HG02623 (cell line): ENCODE results near the gene PODN.

ENCODE experiments used
- ATAC-seq: cut with Tn5 transposase; IDR thresholded peaks from one replicate; pipeline ENCODE4 v1.9.1; 2021; ENCODE audit warnings: moderate library complexity; ENCODE audit not compliant: unreplicated experiment

PODN gene

DNA sequence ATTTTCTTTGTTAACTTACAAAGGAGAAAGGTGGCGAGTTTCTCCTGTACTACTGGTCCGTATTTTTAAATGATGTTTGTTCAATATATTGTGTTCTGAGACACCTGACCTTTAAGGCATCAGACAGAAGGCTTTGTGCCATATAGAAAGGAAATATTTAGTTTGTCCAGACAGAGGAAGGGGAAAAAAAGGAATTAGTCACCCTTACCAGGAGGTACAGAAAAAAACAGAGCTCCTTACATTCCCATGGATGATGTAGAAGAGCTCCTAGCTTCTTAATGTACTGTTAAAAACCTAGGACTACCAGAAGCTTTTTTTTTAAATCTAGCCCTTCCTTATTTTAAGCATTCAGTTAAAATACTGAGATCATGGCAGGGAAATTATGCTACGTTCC is 12.4 kb upstream of the PODN start:
- ATAC-seq: no peak

DNA sequence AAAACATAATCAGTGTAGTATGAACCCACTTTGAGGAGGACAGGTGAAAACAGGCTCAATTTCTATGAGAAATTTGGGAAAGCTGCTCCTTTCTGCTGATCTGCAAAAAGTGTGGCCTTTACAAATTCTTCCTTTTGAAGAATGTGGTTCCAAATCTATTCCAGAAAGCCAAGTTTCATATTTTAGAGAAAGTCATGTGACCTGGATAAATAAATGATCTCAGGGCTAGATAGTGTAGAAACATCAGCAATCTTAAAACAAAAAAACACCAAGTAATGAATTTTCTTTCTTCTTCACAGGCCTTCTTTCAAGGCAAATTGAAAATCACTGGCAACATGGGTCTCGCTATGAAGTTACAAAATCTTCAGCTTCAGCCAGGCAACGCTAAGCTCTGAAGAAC is 11.7 kb upstream of the PODN start:
- no peak for ATAC-seq

DNA sequence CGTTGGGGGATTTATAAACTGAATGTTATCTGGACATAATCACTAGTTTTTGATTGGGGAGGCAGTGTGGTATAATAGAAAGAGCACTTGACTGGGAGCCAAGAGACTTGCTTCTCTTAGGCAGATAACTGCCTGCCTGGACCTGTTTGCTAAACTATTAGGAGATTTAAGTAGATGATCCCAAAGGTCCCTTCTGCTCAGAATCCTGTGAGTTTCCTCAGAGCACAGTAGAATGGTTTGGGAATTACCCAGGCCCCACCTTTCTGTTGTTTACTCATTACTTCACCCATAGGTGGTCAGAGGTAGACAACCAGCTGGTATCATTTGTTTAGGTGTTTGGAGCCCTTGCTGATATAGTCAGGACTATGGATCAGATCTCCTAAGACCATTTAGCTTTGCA is 10.3 kb upstream of the PODN start:
- ATAC-seq: no peak

DNA sequence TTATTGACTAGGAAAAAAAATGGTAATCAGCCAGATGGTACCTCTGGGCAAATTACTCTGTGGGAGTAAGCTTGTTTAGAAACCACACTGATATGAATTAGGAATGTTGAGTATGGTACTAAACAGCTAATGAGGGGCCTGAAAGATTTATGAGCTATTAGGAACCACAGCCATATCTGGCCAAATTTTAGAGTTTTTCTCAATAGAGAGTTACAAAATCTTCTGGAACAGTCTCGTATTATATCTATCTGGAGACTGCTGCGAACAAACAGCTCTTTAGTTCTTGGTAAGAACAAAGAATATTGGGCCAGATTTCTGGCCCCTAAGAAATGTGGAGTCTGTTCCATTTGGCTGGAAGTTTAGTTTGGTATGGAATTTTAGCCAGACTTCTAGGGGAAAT is 4.9 kb upstream of the PODN start:
- no peak for ATAC-seq

DNA sequence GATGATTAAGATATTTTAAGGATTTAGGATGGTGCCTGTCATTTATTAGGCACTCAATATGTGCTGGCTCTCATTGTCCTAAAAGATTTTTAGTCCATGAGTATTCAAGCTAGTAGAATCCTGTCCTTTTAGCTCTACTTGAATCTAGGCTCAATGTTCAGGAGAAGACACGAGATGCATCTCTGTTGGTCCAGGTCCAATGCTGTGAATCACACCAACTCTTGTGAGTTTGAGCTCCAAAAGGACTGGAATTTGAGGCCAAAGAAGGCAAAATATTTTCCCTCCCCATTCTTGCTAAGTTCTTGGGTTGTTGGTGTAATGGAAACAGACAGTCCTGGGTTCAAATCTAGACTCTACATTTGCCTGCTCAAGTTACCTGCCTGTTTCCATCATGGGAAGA is 1.4 kb upstream of the PODN start:
- no peak for ATAC-seq

DNA sequence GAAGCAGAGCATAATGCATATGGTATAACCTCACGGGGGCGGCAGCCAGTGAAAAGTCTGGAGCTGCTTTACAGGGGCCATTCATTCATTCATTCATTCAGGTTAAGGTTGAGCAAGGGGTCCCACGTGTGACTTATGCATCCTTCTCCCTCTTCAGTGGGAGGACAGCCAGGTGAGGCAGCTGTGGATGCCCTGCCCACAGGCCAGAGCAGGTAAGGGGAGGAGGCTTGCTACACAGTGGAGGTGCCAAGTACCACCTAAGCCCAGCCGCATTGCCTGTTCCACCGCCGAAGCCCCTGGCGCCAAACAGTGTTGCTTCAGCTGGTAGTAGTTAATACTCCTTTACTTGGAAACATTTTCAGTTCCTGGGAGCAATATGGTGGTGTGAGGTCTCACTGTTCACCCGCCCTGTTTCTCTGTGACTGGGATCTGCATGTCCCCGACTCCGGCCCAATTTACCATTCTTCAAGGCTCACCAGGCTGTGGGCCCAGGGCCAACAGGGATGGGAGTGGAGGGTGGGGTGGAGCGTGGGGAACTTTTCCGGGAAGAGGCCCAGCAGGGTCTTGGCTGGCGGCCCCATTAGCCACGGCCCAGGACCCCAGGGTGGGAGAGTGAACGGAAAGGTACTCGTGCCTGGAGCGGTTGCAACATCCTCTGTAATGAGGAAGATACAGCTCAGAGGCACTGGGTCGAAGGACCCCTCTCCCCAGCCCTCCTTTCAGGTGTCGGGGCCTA is 722 bp upstream of the PODN start:
- no peak for ATAC-seq

DNA sequence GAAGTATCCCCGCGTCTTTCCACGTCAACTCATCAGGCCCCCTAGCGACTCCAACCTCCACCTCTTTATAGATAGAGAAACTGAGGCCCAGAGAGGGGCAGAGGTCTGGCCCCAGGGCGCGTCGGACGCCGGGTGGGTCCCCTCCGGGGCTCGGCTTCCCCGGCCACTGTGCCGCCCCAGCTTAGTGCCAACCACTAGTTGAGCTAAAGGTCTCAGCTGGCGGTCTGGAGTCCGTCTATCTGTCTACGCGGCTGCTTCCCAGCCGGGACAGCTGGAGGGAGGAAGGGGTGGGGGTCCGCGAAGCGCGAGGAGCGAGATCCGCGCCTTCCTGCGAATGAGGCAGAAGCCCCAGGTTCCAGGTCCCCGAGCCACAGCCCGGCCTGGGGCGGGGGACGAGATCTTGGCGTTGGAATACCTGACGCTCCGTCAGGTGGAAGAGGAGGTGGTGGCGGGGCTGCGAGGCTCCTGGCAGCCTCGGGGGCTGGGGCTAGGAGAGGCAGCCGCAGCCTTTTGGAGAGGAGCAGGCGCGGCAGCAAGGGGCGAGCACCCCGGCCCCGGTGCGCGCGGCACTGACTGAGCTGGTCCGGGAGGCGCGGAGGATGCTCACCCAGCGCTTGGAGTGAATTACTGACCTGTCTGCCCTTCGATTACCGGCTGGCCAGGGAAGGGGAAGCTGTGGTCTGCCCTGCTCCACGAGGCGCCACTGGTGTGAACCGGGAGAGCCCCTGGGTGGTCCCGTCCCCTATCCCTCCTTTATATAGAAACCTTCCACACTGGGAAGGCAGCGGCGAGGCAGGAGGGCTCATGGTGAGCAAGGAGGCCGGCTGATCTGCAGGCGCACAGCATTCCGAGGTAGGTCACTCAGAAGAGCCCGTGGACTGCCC is 937 bp downstream of the PODN start:
- no peak for ATAC-seq

DNA sequence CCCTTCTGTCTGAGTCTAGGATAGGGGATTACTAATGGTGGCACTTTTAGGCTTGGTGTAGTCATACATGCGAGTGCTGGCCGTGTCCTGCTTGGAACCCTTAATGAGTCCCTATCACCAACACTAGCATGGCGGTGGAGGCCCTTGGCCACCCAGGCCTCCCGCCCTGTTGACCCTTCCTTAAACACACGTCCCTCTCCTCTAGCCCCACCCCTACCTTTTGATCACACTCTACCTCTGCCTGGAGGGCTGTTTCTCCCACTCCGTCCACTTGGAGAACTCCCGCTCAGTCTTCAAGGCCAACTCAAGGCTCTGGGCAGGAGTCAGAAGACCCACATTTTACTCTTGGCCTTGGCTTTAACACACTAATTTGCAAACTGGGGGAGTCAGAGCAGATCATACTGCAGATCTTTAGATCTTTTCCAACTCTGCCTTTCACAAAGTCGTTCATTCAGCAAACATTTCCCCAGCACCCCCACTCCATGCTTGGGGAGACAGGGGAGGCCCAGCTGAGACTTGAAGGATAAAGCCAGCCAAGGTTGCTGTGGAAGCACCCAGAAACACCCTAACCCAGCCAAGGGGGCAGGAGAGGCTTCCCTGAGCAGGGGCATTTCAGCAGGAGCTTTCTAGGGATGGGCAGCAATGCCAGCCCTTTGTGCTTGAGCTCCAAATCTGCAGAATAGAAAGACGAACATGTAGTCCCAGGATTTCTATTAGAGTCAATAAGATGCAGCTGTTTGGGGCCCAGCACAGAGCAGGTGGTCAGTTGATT is 1.9 kb downstream of the PODN start:
- ATAC-seq: no peak

DNA sequence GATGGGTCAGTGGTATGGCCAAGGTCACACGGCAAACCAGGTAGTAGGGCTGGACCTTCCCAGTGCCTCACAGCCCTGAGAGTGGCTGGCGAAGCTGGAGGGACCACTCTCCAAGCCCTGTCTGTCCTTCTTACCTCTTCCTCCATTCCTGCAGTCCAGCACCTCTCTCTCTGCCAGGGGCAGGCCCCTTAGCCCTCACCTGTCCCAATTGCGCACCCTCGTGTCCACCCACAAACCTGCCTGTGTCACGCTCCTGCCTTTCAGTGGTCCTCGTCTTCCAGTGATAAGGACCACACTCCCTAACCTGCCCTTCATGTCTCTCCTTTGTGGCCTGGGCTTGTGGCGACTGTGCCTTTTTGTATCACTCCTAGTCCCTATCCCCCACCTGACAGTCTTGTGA is 3.4 kb downstream of the PODN start:
- no peak for ATAC-seq

DNA sequence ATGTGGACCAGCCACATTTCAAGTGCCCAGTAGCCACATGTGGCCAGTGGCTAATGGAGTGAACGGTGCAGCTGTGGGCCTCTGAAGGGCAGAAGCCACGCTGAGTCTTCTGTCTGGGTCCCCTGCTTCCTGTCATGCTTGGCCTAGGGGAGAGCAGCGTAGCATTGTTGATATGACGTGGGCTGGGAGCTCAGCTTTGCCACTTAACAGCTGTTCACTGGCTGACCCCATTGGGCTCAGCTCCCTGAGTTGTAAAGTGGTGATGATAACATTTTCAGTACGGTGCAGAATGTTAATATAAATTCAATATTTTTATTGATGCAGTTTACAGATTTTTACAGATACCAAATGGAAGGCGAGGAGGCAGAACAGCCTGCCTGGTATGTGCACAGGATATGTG is 4.5 kb downstream of the PODN start:
- no peak for ATAC-seq

DNA sequence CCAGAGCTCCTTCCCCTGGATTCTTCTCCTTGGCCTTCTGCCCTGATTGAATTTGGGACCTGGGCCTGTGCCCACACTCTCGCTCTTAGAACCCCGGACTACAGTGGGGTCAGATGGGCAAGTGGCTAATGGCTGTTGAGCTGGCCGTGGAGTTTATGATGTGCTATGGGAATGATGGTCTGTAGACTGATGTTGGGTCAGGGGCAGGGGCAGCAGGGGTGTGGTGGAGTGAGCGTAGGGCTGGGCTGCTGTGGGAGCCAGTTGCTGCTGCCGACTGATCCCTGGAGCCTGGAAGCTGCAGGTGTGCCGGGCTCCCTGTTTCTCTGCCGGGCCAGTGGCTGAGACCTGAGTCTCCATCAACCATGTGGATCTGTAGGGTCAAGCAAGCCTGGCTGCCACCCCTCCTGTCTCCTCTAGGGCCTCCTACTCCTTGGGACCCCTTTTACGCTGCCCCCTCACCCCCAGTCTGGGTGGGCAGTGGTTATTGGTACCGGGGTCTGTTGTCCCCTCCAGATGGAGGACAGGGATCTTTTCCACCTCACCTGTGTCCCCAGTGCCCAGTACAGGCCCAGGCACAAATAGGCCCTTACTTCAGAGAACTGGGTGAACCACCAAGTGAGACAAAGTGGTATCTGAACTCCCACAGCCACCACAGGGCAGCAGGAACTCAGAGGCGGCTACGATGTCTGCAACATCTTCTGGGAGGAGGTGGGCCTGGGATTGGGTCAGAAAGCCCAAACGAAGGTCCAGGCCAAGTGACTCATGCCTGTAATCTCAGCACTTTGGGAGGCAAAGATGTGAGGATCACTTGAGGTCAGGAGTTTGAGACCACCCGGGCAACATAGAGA is 5.1 kb downstream of the PODN start:
- no peak for ATAC-seq

DNA sequence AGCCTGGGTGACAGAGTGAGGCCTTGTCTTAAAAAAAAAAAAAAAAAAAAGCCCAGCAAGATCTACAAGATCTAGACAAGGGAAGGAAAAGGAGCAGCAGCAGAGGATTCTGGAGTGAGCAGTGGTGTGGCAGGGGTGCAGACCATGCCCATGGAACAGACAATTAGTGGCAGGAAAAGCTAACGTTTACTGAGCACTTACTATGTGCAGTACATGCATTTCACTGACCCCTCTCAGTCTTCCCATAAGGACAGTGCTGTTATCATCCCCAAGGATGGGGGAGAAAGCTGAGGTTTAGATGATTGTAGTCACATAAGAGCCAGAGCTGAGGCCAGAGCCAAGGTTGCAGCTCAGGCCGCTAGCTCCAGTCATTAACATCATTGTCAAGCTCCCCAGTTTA is 5.9 kb downstream of the PODN start:
- no peak for ATAC-seq

DNA sequence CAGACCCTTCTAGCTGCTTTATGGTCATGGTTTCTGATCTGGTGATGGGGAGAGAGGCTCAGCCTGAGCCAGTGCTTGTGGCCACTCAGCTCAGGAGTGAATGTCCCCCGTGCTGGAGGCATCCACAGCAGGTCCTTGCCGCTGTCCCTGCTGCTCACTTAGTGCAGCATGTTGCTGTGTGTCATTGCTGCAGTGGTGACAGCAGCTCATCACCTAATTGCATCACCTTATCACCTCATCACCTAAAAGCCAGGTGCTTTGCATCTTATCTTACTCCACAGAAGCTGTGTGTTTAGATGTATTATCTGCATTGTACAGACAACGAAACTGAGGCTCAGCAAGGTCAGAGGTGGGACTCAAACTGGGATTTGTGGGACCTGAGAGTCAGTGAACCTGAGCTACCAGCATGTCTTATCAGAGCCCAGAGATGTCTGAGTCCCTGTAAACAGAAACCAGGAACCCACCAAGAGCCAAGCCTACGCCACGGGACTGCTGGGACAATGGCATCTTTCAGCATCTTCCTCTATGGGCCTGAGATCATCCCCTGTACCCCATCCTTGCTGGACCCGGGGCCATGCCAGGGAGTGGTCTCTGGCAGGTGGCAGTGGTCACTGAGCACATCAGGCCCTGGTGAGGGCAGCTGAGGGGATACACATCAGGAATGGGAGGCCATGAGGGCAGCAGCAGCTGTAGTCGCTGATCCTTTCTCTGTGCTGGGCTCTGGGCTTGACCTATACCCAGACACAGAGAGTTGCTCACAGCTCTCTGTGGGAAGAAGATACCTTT is 6.5 kb downstream of the PODN start:
- no peak for ATAC-seq

DNA sequence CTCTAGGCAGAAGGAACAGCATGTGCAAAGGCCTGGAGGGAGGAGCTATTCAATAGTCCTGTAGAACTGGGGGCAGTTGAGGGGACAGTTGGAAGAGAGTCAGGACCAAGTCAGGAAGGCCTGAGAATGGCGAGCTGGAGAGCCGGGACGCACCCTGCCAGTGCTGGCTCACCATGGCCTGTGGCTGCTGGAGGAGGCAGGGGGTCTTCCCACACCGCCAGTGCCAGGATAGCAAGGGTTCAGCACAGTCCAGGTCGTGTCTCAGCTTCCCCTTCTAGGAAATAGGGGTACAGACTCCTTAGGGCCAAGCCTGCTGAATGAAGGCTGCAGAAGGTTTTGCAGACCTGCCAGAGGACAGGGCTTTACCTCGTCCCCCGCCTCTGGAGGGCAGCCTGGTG is 7.3 kb downstream of the PODN start:
- ATAC-seq: no peak

DNA sequence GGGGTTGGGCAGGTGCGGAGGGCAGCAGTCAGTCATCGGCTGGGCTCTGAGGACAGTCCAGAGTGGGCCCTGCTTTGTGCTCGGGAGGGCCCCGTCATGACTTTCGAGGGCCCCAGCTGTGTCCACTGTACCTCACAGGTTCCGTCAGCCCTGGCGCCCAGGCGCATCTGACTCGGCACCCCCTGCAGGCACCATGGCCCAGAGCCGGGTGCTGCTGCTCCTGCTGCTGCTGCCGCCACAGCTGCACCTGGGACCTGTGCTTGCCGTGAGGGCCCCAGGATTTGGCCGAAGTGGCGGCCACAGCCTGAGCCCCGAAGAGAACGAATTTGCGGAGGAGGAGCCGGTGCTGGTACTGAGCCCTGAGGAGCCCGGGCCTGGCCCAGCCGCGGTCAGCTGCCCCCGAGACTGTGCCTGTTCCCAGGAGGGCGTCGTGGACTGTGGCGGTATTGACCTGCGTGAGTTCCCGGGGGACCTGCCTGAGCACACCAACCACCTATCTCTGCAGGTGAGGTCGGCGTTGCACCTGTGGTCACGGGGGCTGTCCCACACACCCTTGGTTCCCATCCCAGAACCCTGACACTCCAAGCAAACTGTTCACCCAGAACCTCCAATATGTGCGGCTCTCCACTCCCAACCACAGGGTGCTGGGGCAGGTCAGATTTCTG is 7.8 kb downstream of the PODN start:
- ATAC-seq: no peak

DNA sequence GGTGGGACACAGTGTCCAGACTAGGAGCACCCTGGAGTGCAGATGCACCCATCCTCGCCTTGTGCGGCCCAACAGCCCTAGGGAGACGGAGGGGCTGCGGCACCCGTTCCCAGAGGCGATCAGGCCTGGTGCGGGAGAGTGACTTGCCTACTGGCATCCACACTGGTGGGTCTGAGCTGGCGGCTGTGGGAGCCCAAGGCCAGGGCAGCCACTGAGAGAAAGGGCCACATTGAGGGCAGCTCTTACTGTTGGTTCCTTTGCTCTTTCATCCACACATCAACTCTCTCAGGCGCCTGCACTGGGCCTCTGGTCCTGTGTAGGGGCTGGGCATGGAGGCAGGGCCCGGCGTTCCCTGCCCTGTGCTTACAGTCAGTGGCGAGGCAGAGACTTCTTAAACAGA is 8.6 kb downstream of the PODN start:
- ATAC-seq: no peak

DNA sequence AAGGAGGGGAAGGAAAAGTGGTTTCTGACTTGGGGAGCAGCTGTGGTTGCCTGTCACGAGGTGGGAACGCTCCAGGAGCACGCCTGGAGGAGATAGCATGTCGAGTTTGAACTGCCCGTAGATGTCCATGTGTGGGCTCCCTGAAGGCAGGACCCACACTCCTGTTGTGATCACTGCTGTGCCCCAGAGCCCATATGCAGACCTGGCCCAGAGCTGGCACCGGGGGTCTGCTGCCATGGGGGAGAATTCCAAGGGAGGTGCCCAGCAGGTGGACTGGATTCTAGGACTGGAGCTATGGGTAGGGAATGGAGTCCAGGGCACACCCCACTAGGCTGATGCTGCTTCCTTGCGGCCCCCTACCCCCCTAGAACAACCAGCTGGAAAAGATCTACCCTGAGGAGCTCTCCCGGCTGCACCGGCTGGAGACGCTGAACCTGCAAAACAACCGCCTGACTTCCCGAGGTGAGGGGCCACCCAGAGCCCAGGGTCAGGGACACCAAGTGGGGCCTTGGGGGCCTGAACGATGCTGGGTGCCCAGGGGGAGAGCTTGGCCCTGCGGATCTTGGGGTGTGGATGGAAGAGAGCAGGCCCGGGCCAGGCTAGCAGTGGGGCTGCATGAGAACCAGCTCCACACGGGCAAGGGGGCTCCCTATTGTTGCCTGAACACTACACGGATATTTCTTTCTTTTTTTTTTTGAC is 9.3 kb downstream of the PODN start:
- no peak for ATAC-seq

DNA sequence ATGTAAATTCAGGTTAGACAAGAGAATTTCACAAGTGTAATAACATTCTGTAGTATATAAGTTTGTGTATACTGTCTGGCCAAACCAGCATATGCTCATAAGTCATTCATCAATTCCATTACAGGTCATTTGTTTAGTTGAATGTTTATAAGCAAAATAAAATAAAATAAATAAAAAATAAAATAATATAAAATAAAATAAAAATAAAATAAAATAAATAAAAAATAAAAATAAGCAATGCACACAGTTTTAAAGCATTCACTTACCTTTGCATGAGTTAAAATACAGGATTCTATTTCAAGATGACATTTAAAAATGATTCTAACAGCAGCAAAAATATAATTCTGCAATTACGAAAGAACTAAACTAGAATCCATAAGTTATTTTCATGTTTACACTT is 9.9 kb downstream of the PODN start:
- ATAC-seq: no peak

DNA sequence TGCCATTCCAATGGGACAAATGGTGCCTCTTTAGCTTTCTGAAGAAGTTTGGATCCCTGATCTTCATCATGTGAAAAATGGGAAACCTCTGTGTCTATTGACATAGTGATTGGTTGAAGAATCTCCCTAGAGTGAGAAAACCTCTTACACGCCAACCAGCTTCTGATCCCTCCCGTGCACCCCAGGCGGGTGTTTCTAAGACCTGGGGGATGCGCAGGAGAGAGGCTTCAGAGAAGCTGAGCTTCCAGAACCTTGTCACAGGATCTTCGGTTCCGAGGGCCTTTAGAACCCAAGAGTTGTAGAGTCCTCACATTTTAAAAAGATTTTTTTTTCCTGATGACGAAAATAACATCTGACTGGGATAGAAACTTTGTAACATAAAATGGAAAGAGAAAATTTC is 11.3 kb downstream of the PODN start:
- no peak for ATAC-seq
